Activated CD4-positive, alpha-beta T cell treated with anti-CD3 and anti-CD28 coated beads, Interleukin-2, amount 50 U/mL, for 24 hours (primary cell): ENCODE measurements around the gene NCAM1.
"Not testable (repeated sequence)": the region's sequence is repeated elsewhere in the genome, so short reads cannot be mapped to it uniquely, and the experiment has no call there.

Experiments
- DNase-seq, 2 donors: peaks; one replicate each; pipeline ENCODE4 v3.0.0-alpha.2; 2020; ENCODE audit warnings: low read depth in 1 of 2, low spot score in 1 of 2

Gene NCAM1

GRCh38 chr11:112961146-112961668, at the start of gene NCAM1:
Gene NCAM1 (plus strand): TSS chr11:112961420.
- no peak for DNase-seq

GRCh38 chr11:112922606-112923005, 38.6 kb upstream of the NCAM1 start:
- DNase-seq, result no peak

- not testable (repeated sequence) for DNase-seq
Observed at GRCh38 chr11:112924836-112925235, 36.4 kb upstream of the NCAM1 start.

GRCh38 chr11:112925516-112926310, 35.5 kb upstream of the NCAM1 start:
- DNase-seq, result no peak

DNA sequence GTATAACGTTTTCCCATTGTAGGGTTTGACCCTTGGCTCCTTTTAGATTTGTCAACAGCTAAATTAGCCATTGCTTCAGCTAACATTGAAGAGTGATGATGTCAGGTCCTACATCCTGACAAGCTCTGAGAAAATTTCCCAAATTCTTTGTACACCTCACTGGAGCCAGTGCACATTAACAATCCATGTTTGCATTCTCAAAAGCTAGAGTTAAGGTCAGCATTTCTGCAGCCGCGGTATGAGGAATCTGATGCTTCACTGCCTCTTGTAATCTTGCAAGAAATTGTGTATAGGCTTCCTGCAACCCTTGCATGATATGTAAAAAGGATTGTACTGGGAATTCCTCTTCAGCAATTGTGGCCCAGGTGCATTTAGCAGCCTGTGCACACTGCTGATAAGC, 33.1 kb upstream of the NCAM1 start:
- DNase-seq, result no peak

DNA sequence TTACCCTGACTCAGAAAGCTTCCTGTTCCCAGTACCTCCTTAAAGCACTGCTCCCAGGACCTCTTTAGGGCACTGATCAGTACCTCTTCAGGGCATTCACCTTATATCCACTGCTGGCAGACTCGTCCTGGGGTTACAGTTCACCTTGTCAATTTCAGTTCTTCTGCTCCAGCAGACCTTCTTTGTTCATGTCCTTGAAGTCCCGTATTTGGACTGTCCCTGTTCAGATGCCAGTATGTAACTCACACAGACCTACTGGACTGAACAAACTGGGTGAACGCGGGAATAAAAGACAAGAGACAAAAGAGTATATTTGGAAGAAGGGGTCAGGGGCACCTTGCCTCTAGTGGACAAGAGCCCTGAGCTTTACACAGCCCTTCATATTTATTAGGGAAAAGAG, 31.8 kb upstream of the NCAM1 start:
- DNase-seq, result no peak

DNA sequence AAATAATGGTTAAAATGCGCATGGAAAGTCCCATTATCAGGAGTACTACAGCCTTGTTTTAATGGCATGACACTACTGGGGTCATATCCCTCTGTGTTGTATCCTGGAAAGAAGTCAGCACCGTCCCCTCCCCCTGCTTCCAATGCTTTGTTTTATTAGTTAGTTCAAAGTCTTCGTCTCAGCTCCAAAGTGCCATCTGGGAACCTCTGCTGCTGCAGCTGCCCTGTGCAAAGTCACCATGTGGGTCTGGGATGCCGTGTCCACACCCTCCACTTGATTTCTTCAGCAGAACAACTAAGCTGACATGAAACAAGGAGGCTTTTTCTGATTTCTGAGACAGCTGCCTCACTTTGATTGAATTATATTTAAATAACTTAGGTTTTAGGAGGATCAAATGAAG, 29.5 kb upstream of the NCAM1 start:
- no peak for DNase-seq

- DNase-seq, result no peak
Observed at GRCh38 chr11:112932593-112932992, 28.6 kb upstream of the NCAM1 start.

DNA sequence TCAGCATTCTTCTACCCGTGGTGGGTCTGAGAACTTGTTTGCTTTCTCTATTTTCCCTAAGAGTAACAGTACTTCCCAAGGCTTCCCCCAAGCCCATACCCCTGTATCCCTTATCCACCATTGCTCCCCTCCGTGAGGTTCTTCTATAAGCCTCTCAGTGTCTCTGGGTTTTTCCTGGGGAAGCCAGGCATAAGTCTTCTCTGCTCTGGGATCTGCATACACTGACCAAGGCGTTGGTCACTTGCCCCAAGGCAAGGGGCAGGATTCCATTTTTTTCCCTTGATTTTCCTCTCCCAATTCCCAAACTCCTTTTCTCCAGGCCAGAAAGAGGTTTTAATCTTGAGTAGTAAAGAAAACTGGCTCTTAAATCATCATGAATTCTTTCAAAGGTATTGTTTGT, 27.2 kb upstream of the NCAM1 start:
- no peak for DNase-seq

DNA sequence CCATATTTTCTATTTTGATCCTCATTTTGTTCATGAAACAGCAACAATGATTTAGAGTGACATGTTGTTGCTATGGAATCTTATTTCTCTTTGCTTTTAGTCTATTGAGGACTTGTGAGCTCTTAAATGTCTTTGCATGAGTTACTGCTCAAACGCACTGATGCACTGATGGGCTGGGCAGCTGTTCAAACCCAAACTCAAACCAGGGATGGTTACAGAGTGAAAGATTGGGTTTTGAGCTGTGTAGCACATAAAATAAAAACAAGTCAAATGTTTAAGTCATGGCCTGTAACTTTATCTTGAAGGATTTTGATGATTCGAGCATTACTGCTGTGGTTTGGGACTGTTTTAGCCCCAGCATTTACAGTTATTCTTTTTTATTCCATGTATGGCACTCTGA, 20.1 kb upstream of the NCAM1 start:
- no peak for DNase-seq

GRCh38 chr11:112942966-112943643, 18.1 kb upstream of the NCAM1 start:
- no peak for DNase-seq

DNA sequence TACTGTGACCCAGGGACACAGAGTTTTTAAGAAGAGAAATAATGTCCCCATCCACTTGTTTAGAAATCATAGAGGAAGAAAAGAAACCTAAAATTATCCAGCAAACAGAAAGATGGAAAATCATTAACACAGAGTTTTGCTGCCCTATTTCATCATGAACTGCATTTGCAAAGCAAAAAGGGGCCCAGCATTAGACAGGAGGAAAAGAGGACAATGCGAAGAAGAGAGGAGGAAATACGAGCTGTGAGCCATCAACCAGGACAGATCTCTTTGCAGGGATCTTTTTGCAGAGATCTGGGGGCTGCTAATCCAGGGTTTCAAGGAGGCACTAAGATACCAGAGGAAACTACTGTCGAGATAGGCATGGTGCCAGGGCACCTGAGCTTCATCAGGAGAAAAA, 14.4 kb upstream of the NCAM1 start:
- DNase-seq, result no peak

GRCh38 chr11:112949781-112950575, 11.2 kb upstream of the NCAM1 start:
- no peak for DNase-seq

- no peak for DNase-seq
Observed at GRCh38 chr11:112958670-112959069, 2.5 kb upstream of the NCAM1 start.

GRCh38 chr11:112961751-112962578, 745 bp downstream of the NCAM1 start:
- DNase-seq, result no peak

GRCh38 chr11:112962579-112963367, 1.6 kb downstream of the NCAM1 start:
- DNase-seq, result no peak

DNA sequence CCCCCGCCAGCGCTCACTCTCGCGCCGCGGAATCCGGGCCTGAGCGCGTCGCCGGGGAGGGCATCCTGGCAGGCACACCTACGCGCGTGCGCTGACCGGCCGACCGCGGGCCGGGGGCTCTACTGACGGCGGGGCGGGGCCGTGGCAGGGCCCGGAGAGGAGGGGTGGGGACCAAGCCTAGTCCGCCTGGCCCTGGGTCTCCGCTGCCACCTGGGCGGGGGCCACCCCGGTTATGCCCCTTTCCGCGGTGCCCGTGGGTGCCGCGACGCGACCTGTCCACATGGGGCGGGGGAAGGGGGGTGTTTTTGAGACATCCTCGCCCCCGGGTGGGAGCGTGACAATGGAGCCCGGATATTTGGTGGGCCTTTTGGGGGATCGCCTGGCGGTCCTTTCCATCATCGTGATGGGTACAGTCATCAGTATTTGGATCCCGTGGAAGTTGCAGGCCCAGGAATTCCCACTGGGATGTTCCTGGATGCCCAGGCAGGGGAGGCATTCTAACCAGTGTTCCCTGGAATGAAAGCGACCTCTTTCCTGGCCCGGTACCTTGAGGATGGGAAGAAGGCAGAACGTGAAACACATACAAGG, 2.2 kb downstream of the NCAM1 start:
- DNase-seq, result no peak

GRCh38 chr11:112965656-112966055, 4.4 kb downstream of the NCAM1 start:
- DNase-seq, result no peak

GRCh38 chr11:112966561-112966960, 5.3 kb downstream of the NCAM1 start:
- DNase-seq, result no peak

GRCh38 chr11:112967082-112967481, 5.9 kb downstream of the NCAM1 start:
- DNase-seq, result no peak
